HG03280 (cell line): ENCODE data around the gene HOXD9.
A peak's percentile ranks its signal among the peaks of the same experiment; 100 is the strongest.

Source experiments
- ATAC-seq: cut with Tn5 transposase; IDR thresholded peaks from one replicate; pipeline ENCODE4 v1.9.1; 2021; ENCODE audit warnings: mild to moderate bottlenecking, moderate library complexity; ENCODE audit not compliant: unreplicated experiment

Gene HOXD9

GRCh38 chr2:176110415-176111308, 11.9 kb upstream of the HOXD9 start:
- ATAC-seq: no peak

- ATAC-seq: peak; percentile 51
Measured at GRCh38 chr2:176111309-176111663, 11.2 kb upstream of the HOXD9 start.

GRCh38 chr2:176111846-176112374, 10.6 kb upstream of the HOXD9 start:
- ATAC-seq: no peak

GRCh38 chr2:176112375-176113302, 9.9 kb upstream of the HOXD9 start:
- no peak for ATAC-seq

- no peak for ATAC-seq
Measured at GRCh38 chr2:176114120-176114929, 8.2 kb upstream of the HOXD9 start.

GRCh38 chr2:176114930-176115625, 7.4 kb upstream of the HOXD9 start:
- no peak for ATAC-seq

GRCh38 chr2:176115883-176116813, 6.4 kb upstream of the HOXD9 start, which contains the start of gene HOXD10:
Gene HOXD10, plus strand, starts transcription at chr2:176116778. Its CDS starts 56 bp downstream, at chr2:176116834.
- no peak for ATAC-seq

- no peak for ATAC-seq
Measured at GRCh38 chr2:176117162-176117822, 5.2 kb upstream of the HOXD9 start.

- no peak for ATAC-seq
Measured at GRCh38 chr2:176117823-176118371, 4.6 kb upstream of the HOXD9 start.

- ATAC-seq: no peak
Measured at GRCh38 chr2:176118601-176119339, 3.7 kb upstream of the HOXD9 start.

GRCh38 chr2:176120364-176121189, 1.9 kb upstream of the HOXD9 start:
- no peak for ATAC-seq

- ATAC-seq: no peak
Measured at GRCh38 chr2:176121190-176122051, 1.1 kb upstream of the HOXD9 start.

- ATAC-seq: no peak
Measured at GRCh38 chr2:176122052-176122682, 352 bp upstream of the HOXD9 start.

- ATAC-seq: no peak
Measured at GRCh38 chr2:176123411-176124109, 1.0 kb downstream of the HOXD9 start.
